ENCODE measurements around the gene LHX5. TPM values are rescaled to one million over a fixed set of nuclear protein-coding genes. Genes with fewer than 3 reads are reported as not detected.

The LHX5 gene
- total RNA-seq, 4 donors from 2014 or later: not detected

DNA sequence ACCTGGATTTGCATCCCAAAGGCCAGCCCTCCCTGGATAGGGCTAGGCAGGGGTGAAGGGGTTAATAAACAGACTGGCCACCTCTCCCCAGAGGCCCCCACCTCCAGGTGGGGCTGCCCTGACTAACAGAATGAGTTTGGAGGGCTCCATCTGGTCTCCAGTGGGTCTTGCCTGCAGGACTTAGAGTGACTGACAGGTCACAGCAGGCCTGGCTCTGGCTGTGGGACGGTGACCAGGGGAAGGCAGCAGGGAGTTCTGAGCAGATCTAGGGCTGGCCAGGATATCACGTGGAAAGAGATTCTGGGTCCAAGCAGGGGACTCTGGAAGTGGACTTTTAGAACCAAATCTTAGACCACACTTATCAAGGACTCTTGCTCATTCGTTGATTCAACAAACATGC lies 40.9 kb upstream of the LHX5 start:
- H3K4me1 ChIP-seq: no peaks in the 10 kb centered on the region
- intact Hi-C loops (cut with DNase I; ENCODE audit: low total_unique reads) (no loop called here), in situ Hi-C loops (cut with MboI; ENCODE audit: low pct_ligation_motif_present in 1 of 4, low pct_unique_long_range_greater_than_20kb in 1 of 4, low sequenced_read_pairs in 3 of 4) (no loop called here)
- 26% methylated on average over 3 of the region's 3 CpGs; no CpG with 5 or more reads in 1 of the 2 donors for WGBS, 2 donors (ENCODE audit: low coverage in 1 of 2)
- TF ChIP-seq, protein P1, sequence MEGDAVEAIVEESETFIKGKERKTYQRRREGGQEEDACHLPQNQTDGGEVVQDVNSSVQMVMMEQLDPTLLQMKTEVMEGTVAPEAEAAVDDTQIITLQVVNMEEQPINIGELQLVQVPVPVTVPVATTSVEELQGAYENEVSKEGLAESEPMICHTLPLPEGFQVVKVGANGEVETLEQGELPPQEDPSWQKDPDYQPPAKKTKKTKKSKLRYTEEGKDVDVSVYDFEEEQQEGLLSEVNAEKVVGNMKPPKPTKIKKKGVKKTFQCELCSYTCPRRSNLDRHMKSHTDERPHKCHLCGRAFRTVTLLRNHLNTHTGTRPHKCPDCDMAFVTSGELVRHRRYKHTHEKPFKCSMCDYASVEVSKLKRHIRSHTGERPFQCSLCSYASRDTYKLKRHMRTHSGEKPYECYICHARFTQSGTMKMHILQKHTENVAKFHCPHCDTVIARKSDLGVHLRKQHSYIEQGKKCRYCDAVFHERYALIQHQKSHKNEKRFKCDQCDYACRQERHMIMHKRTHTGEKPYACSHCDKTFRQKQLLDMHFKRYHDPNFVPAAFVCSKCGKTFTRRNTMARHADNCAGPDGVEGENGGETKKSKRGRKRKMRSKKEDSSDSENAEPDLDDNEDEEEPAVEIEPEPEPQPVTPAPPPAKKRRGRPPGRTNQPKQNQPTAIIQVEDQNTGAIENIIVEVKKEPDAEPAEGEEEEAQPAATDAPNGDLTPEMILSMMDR (IDR thresholded peaks at IDR 0.05): no peak
- TF ChIP-seq POLR2A (IDR thresholded peaks at IDR 0.05): no peak
- TF ChIP-seq POLR2AphosphoS5 (IDR thresholded peaks at IDR 0.05): no peak
- TF ChIP-seq EP300 (IDR thresholded peaks at IDR 0.05; ENCODE audit: low read depth): no peak
- H3K27me3 ChIP-seq: peaks cover 70% of the 10 kb centered on the region
- no peaks in the 10 kb centered on the region for H3K36me3 ChIP-seq
- H3K4me3 ChIP-seq: no peak overlapping the region
- no peak for DNase-seq
- H3K9me3 ChIP-seq: no peaks in the 10 kb centered on the region
- H3K27ac ChIP-seq: no peak overlapping the region

DNA sequence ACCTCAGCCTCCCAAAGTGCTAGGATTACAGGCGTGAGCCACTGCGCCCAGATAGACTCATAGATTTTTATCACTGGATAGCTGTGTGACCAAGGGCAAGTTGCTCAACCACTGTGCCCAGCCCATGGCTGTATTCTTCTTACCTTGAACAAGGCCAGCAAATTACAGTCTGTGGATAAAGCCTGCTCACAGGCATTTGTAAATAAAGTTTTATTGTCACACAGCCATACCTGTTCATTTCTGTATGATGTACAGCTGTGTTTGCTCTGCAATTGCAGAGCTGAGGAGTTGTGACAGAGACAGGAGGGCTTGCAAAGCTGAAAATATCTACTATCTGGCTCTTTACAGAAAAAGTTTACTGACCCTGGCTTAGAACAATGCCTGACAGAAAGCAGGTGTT lies 35.2 kb upstream of the LHX5 start:
- no peaks in the 10 kb centered on the region for H3K9me3 ChIP-seq
- peaks cover 44% of the 10 kb centered on the region for H3K27me3 ChIP-seq
- intact Hi-C loops (cut with DNase I; ENCODE audit: low total_unique reads) (no loop called here), in situ Hi-C loops (cut with MboI; ENCODE audit: low pct_ligation_motif_present in 1 of 4, low pct_unique_long_range_greater_than_20kb in 1 of 4, low sequenced_read_pairs in 3 of 4) (no loop called here)
- TF ChIP-seq EP300 (IDR thresholded peaks at IDR 0.05; ENCODE audit: low read depth) (no peak), POLR2A (IDR thresholded peaks at IDR 0.05) (no peak), POLR2AphosphoS5 (IDR thresholded peaks at IDR 0.05) (no peak)
- TF ChIP-seq, protein P1 (IDR thresholded peaks at IDR 0.05): no peak
- H3K4me3 ChIP-seq: no peak overlapping the region
- no peak for DNase-seq
- H3K27ac ChIP-seq: no peak overlapping the region
- WGBS, 2 donors (ENCODE audit: low coverage in 1 of 2): 50% methylated on average over 2 of the region's 2 CpGs
- no peaks in the 10 kb centered on the region for H3K36me3 ChIP-seq
- no peaks in the 10 kb centered on the region for H3K4me1 ChIP-seq

DNA sequence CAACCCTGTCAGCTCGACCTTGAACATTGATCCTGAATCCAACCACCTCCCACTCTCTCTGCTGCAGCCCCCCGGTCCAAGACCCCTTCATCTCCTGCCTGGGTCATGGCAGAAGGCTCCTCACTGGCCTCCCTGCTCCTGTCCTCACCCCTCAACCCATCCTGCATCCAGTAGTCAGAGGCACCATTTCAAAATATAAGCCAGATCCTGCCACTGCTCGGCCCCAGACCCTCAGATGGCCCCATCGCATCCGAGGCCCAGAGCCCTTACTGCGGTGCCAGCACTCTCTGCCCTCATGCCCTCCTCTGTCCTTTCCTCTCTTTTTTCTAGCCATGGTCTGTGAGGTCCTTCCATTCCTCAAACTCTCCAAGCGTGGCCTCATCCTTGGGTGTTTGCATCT lies 34.3 kb upstream of the LHX5 start:
- H3K27ac ChIP-seq: no peak overlapping the region
- WGBS, 2 donors (ENCODE audit: low coverage in 1 of 2): 60% methylated on average over 7 of the region's 7 CpGs; no CpG with 5 or more reads in 1 of the 2 donors
- H3K27me3 ChIP-seq: peaks cover 47% of the 10 kb centered on the region
- no peak for DNase-seq
- intact Hi-C loops (cut with DNase I; ENCODE audit: low total_unique reads): no loop called here
- H3K4me3 ChIP-seq: no peak overlapping the region
- H3K9me3 ChIP-seq: no peaks in the 10 kb centered on the region
- TF ChIP-seq EP300 (IDR thresholded peaks at IDR 0.05; ENCODE audit: low read depth) (no peak), POLR2A (IDR thresholded peaks at IDR 0.05) (no peak), POLR2AphosphoS5 (IDR thresholded peaks at IDR 0.05) (no peak)
- TF ChIP-seq, protein P1 (IDR thresholded peaks at IDR 0.05): no peak
- in situ Hi-C loops (cut with MboI; ENCODE audit: low pct_ligation_motif_present in 1 of 4, low pct_unique_long_range_greater_than_20kb in 1 of 4, low sequenced_read_pairs in 3 of 4): no loop called here
- no peaks in the 10 kb centered on the region for H3K4me1 ChIP-seq
- H3K36me3 ChIP-seq: no peaks in the 10 kb centered on the region

DNA sequence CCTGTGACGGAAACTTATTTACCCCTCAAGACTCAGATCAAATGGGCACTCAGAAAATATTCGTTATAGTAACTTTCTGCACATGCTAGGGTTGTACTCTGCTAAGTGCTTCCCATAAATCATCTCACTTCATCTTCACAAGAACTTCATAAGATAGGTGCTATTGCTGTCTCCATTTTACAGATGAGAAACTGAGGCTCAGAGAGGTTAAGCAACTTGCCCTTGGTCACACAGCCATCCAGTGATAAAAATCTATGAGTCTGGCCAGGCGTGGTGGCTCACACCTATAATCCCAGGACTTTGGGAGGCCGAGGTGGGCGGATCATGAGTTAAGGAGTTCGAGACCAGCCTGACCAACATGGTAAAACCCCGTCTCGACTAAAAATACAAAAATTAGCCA lies 33.2 kb upstream of the LHX5 start:
- Histone ChIP-seq H3K4me1 (no peaks in the 10 kb centered on the region), H3K36me3 (no peaks in the 10 kb centered on the region), H3K9me3 (no peaks in the 10 kb centered on the region), H3K27ac (no peak overlapping the region), H3K27me3 (peaks cover 56% of the 10 kb centered on the region), H3K4me3 (no peak overlapping the region)
- DNase-seq: no peak
- intact Hi-C loops (cut with DNase I; ENCODE audit: low total_unique reads): no loop called here
- 77 to 80% methylated on average over 3 to 8 of the region's 8 CpGs for WGBS, 2 donors (ENCODE audit: low coverage in 1 of 2)
- in situ Hi-C loops (cut with MboI; ENCODE audit: low pct_ligation_motif_present in 1 of 4, low pct_unique_long_range_greater_than_20kb in 1 of 4, low sequenced_read_pairs in 3 of 4): no loop called here
- TF ChIP-seq POLR2AphosphoS5 (IDR thresholded peaks at IDR 0.05) (no peak), EP300 (IDR thresholded peaks at IDR 0.05; ENCODE audit: low read depth) (no peak), POLR2A (IDR thresholded peaks at IDR 0.05) (no peak)
- TF ChIP-seq, protein P1 (IDR thresholded peaks at IDR 0.05): no peak

All from transverse colon (tissue), 4 donors.